Measurements from ENCODE around the gene MICOS13.
"Not testable (repeated sequence)": the region's sequence is repeated elsewhere in the genome, so short reads cannot be mapped to it uniquely, and the experiment has no call there.

The MICOS13 gene

DNA sequence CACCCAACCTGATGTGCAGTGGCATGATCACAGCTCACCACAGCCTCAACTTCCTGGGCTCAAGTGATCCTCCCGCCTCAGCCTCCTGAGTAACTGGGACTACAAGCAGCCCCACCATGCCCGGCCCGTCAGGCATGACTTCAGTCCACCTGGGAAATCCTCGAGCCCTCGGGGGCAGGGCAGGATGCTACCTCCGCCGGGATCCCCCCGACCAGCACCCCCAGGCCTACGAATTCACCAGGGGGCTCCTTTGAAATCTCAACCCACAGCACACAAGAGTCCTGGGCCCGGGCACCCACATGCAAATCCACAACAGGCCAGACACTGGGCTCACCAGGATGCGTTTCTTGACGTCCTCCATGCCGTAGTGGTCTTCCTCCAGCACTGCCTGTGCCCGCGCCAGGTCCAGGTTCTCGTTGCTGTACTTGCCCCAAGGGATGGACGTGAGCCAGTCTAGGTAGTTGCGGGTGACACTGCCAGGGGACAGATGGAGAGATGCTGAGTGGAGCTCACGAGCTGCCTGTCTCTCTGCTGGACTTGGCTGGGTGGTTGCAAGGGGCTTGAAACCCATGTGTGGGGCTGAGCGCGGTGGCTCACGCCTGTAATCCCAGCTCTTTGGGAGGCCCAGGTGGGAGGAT lies 20.3 kb upstream of the MICOS13 start:
- DNase-seq (ENCODE audit: low read depth), result no peak

DNA sequence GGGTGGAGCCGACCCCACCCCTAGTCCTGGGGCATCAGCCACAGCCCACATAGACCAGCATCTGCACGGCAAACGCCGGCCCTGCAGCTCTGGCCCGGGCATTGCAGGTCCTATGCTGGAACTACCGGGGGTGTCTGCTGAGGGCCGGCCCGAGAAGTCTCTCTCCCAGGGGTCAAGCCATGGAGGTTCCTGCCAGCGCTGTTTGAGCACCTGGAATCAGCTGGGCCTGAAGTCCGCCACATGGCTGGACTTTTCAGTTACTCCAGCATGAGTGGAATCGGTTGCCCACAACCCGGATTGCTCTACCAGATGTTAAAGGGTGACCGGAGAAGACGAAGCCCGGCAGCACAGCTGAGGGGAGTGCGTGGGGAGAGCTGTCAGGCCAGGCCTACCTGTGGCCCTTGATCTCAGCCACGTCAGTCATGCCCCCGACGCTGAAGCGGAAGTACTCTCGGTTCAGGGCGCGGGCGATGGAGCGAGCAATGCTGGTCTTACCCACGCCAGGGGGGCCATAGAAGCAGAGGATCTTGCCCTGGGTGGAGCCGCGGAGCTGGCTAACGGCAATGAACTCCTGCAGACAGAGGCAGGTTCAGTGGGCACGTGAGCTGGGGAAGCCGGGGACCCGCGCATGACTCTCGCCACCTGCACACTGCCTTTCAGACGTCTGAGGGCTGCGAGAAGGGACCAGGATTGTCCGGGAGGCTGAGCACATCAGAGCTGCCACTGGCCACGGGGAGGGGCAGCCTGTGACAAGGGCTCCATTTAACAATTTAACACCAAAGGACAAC lies 18.5 kb upstream of the MICOS13 start:
- DNase-seq (ENCODE audit: low read depth), result no peak

DNA sequence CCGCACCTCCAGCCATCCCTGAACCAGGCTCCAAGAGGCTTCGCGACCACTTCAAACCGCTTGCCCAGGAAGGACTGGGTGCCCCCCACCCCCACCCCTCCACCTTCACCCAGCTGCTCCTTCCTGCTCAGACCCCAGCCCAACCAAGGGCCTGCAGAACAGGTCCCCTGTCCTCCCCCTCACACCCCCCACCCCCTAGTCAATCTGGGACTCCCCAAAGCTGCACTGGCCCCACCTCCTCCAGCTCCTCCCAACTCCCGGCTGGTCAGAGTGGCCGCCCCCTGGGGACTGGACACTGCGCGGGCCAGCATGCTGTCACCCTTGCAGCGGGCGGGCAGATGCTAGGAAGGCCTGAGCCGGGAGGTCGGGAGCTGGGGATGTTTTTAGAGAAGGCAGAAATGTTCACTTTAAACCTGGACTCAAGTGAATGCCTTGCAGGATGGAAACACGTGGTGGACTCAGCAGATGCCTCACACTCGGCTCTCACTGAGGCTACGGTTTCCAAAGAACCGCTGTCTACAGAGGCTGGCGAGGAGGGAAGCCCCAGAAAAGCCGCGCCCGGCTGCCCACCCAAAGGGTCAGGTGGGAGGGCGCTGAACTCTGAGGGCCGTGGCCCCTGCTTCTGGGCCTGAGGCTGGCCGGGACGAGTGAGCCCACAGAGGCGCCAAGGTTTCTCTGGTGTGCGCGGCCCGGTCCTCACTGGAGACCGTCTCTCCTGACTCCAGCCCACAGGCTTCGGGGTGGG lies 17.7 kb upstream of the MICOS13 start:
- no peak for DNase-seq (ENCODE audit: low read depth)

DNA sequence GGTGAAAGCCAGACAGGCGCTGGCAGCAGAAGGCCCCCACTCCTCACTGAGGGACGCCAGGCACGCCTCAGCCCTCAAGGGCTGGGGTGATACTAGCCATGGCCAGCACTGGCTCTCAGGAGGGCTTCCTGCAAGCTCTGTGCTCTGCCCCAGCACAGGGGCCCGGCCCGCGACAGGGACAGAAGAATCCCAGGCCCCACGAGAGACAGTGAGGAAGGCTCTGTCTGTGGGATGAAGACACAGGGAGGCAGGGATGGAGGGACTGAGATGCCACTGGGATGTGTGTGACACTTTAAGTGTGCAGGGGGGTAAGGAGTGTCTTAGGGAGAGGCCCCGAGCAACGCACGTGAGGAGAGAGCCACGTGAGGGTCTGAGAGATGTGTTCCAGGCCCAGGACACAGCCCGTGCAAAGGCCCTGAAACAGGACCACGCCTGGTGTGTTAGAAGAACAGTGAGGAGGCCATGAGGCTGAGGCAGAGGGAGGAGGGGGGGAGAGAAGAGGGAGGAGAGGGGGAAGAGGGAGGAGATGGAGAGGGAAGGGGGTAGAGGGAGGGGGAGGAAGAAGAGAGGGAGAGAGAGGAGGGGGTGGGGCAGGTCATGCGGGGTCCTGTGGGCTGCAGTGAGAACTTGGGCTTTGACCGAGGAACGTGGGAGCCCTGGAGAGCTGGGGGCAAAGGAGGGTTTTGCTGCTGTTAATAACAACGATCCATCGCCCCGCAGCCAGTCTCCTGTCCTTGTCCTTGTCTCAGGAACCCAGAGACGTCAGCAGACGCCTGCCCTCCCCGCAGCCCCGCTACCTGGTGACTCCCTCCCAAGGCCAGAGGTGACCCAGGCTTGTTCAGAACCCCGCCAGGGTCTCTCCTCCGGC lies 16.9 kb upstream of the MICOS13 start:
- no peak for DNase-seq (ENCODE audit: low read depth)

DNA sequence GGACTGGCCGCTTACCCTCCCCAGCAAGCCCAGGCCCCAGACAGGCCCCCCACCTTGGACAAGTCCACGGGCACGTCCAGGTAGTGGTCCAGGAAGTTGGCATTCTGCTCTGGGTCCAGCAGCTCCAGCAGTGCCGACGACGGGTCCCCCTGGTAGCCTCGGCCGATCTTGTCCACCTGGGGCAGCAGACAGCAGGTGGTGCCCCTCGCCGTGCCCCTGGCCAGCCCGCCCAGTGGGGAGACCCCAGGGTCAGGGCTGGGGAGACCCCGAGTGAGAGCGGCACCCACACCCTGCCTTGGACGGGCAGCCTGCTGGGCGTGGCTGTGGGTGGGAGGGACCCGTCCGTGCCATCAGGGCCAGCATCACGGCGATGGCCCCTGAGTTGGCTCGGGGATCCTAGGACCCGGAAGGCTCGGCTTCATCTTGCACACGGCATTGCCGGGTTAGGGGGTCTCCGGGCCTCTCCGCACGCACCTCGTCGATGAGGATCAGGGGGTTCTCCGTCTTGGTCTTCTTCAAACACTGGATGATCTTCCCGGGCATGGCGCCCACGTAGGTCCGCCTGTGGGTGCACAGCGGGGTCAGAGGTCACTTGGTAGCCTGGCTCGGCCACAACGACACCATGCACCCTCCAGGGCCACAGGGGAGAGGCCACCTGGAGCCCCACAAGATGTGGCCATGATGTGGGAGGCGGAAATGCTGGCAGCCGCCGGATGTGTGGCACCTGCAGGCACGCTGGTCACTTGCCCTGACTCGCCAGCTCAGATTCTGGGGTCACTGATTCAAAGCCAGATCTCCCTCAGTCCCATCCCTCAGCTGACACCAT lies 16.1 kb upstream of the MICOS13 start:
- no peak for DNase-seq (ENCODE audit: low read depth)

DNA sequence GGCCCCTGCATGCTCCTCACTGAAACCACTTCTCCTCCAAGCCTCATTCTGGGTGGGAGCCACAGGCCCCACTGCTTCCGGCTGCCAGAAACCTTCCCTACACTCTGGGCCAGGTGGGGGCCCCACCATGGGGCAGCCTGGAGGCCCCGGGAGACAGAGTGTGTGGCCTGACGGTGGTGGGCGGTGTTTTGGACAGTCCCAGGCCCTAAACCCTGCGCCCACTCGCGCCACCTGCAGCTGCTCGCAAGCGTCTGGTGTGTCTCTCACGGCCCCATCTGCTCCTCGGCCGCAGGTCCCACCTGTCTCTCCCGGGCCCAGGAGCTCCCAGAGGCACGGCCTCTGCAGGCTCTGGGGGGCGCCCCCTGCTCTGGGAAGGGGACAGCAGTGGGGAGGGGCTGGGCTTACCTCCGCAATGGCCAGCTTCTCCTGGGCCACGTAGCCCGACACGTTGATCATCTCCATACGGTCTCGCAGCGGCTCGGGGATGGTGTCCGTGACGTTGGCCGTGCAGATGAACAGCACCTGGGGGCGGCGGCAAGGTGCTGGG lies 15.4 kb upstream of the MICOS13 start:
- DNase-seq (ENCODE audit: low read depth), result no peak

DNA sequence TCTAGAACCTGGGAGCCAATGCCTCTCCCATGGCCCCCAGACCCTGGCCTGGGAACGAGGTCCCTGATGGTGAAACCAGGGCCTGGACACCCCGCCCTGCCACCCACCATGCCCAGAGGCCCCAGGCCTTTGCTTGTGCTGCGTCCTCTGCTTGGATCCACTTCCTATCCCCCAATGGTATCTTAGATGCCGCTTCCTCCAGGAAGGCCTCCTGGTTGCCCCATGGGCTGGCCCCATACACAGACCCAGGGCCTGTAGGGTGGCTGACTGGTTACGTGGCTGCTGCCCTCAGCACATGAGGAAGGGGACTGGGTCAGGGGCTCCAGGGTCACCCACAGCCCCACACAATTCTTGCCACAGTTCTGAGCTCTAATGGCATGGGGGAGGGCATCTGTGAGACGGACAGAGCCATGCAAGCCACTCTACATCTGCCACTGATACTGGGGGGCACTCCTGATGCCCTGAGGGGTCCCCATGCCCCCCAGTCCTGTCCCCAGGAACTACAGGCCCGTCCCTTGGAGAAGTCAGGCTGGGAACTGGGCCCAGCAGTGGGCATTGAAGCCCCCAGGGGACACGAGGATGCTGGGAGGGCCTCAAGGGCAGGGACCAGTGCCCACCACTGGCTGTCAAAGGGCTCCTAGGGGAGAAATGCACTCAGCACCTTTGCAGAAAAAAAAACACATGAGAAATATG lies 14.8 kb upstream of the MICOS13 start:
- DNase-seq (ENCODE audit: low read depth), result no peak

DNA sequence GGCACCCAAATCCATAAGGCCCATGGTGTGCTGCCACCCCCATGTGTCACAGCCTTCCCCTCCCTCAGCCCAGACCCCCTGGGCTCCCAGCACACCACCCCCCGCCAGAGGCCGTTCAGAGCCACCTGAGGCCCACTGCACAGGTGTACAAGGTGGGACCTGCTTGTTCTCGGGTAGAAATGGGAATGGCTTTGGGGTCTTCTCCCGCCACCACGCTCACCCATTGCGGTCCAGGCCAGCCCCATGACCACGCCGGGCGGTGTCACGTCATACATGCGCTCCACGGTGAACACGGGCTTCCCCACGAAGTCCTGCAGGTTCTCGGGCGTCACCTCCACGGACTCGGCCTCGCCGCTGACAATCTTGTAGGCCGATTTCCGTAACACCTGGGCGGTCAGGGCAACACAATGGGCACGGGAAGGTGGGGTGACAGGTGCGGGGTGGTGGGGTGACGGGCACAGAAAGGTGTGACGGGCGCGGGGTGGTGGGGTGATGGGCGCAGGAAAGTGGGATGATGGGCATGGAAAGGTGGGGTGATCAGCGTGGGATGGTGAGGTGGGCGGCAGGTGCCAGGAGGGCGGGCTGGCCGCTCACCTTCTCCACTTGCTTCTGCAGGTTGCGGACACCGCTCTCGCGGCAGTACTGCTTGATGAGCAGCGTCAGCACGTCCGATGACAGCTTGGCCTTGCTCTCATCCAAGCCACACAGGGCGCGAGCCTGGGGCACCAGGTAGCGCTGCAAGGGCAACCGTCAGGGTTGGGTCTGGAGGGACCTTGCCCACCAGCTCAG lies 14.0 kb upstream of the MICOS13 start:
- no peak for DNase-seq (ENCODE audit: low read depth)

DNA sequence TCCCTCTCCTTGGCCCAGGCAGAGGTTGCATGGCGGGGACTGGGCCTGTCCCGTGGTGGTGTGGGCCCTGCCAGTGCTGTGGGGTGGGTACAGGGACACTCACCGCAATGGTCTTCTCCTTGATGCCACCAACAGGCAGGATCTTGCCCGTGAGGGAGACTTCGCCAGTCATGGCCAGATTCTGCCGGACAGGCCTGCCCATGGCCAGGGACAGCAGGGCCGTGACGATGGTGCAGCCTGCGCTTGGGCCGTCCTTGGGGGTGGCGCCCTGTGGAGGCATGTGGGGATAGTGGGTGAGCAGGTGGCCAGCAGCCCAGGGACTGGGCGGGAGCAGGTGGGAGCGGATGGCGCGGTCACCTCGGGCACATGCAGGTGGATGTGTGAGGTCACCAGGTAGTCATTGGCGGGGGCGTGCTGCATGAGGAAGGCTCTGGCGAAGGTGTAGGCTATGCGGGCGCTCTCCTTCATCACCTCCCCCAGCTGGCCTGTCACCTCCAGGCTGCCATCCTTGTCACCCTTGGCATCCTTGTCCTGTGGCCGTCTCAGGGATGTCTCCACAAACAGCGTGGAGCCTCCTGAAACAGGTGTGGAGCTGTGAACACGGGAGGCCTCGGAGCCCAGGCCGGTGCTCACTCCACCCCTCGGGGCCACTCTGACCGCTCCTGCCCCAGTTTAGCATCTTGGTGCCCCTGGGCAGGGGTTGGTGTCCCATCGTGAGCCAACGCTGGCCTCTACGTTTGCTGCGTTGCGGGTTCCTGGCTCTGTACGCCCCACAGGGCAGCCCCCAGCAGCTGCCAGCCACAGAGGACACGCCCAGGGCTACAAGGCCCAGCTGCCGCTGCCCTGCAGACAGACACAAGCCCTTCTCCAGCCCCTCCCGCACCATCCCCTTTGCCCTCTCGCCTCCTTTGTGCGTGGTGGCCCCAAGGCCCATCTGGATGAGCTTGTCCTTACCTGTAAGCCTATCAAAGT lies 13.2 kb upstream of the MICOS13 start:
- DNase-seq (ENCODE audit: low read depth), result no peak

DNA sequence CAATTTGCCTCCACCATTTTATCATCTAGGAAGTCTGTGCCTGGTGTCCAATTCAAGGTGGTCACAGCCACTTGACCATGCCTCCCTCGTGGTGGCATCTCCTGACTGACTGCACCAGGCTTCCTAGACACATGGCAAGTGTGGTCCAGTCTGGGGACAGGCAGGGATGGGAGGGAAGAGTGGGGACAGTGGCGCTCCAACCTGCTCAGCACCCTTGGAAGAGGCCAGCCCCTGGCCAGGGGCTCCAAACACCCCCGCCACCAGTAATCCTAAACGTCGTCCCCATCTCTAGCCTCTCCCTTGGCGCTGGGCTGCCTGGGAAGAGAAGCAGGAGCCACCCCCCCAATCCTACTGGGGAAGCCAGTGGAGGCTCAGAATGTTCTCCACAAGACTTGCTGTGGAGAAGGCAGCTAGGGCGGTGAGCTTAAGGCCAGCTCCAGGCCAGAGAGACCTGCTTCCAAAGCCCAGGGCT lies 12.4 kb upstream of the MICOS13 start:
- no peak for DNase-seq (ENCODE audit: low read depth)

DNA sequence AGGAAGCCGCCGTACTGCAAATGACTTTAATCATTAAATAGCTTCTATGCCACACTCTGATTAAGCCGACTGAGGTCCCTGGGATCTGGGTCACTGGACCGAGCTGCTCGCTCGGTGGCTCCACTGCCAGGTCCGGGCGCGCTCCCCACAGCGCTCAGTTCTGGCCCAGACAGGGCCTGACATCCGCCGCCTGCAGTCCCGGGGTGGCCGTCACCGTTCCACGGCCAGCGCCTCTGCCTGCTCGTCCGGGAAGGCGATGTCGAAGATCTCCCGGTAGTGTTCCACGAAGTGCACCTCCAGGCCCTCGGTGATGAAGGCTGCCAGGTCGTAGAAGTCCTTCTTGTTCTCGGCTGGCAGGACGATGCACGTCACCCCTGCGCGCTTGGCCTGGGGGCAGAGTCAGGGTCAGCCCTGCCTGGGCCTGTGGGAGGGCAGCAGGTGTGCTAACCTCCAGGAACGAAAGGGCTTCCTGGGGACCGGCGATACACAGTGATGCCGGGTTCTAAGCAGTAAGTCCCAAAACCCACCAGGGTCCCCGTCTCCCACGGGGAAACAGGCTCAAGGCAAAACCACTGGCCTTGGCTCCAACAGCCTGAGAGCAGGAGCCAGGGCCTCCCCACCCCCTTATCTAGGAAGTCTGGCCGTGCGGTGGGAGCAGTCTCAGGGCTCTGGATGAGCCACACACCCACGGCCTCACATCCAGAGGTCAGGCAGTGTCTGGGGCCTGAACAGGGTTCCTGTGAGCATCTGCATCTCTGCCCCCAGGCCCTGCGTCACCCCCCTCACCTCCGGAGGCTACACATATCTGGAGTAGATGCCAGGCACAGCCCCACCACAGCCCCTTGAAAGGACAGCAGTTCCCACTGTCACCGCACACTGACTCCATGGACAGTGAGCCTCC lies 11.8 kb upstream of the MICOS13 start:
- DNase-seq (ENCODE audit: low read depth), result no peak

DNA sequence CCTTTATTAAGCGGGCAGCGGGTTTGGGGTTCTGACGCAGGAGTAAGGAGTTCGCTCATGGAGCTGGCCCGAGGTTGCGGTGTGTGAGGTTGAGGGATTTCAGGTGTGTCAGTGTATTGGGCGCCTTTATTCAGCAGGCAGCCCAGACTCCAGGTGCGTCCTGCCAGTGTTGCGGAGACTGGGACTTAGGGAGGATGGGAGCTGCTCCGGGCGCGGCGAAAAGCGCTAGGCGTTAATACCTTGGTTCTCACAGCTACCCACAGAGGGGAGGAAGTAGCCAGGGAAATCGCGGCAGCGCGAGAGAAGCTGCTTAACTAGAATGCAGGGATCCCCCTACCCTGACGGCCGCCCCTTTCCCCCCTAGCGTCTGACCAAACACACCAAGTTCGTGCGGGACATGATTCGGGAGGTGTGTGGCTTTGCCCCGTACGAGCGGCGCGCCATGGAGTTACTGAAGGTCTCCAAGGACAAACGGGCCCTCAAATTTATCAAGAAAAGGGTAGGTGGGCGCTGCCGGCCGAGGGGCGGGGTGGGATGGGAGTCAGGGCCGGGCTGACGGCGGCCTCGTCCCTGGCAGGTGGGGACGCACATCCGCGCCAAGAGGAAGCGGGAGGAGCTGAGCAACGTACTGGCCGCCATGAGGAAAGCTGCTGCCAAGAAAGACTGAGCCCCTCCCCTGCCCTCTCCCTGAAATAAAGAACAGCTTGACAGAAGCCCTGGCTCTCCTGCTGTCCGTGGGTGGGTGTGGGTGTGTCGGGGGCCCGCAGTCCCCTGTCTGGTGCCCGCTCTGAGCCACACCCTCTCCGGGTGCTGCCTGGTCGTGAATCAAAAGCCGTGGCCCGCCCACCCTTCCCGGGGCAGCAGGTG lies 10.9 kb upstream of the MICOS13 start:
- DNase-seq (ENCODE audit: low read depth), result no peak

DNA sequence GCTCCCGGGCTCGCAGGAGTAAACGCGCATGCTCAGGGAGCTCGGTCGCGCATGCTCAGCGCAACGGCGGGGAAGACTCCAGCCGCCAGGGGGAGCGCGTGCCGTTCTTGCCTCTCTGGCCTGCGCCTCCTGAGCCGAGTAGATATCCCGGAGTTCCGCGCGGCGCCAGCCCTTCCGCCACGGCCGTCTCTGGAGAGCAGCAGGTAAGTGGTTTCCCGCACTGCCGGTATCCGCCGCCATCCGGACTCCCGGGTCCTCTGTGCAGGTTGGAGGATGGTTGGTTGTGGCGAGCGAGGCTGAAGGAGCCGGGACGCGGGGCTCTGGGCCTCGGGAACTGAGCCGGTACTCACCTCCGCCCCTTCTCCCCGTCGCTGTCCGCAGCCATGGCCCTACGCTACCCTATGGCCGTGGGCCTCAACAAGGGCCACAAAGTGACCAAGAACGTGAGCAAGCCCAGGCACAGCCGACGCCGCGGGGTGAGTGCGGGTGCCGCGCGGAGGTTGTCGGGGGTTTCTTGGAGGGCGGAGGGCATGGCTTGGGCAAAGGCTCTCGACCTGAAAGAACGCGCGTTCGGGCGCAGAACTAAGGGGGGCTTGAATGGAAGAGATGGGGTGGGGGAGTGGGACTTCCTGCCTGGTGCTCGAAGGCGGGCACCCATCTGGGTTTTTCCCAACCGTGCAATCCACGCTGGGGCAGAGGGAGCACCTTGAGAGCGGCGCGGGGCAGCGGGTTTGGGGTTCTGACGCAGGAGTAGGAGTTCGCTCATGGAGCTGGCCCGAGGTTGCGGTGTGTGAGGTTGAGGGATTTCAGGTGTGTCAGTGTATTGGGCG lies 10.0 kb upstream of the MICOS13 start, which contains the start of gene RPL36:
Gene RPL36, plus strand, starts transcription at position 171 of the 830 bp plus-strand sequence. Its CDS starts 213 bp downstream, at position 384.
- DNase-seq (ENCODE audit: low read depth), result peak; percentile 83

DNA sequence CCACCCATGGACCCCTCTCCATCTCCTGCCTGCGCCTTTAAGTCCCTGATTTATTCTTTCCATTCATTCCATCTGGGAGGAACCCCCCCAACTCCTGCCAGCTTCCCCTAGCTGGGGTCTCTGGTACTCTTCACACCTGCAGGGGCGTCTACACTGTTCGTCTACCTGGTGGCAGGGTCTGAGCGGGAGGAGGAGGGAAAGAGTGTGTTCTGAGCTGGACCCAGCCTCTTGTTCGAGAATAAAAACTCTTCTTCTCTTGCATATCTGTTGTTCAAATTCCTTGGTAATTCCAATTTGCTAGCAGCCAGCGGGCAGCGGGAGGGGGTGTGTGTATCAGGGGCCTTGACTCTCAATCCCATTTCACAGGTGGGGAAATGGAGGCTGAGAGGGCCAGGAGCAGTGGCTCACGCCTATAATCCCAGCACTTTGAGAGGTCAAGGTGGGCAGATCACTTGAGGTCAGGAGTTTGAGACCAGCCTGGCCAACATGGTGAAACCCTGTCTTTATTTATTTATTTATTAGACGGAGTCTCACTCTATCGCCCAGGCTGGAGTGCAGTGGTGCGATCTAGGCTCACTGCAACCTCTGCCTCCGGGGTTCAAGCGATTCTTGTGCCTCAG lies 8.1 kb upstream of the MICOS13 start:
- not testable (repeated sequence) for DNase-seq (ENCODE audit: low read depth)
